OCI-LY3 (cell line): ENCODE results near the gene RERG.

Experiments
- EZH2phosphoT487 ChIP-seq: fragments of 200-600 bp; shearing (Covaris generic); IDR thresholded peaks from 2 replicates; pipeline ENCODE4 v1.6.1; 2018; ENCODE audit warnings: antibody characterized with exemption, mixed run types, low read depth
- TF ChIP-seq, protein P1 (sequence below): fragments of 200-600, 300-600 bp; sonication (generic); IDR thresholded peaks from 2 replicates; pipeline ENCODE4 v1.5.1; 2014; ENCODE audit warnings: antibody characterized with exemption, low read length, low read depth

DNA sequence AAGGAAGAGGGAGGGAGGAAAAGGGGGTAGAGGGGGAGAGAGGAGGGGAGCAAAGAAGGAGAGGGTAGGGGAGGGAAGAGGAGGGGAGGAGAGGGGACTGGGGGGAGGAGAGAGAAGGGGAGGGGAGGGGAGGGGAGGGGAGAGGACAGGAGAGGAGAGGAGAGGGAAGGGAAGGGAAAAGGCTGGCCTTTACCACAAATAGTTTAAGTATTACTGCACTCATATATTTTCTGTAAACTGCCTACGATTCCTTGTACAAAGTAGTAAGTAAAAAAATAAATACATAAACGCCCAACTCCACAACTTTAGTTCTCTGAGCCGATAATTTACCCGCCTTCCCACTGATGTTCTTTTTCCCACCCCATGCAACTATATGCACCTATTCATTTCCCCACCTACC lies 23.7 kb upstream of the RERG start:
- TF ChIP-seq, protein P1, sequence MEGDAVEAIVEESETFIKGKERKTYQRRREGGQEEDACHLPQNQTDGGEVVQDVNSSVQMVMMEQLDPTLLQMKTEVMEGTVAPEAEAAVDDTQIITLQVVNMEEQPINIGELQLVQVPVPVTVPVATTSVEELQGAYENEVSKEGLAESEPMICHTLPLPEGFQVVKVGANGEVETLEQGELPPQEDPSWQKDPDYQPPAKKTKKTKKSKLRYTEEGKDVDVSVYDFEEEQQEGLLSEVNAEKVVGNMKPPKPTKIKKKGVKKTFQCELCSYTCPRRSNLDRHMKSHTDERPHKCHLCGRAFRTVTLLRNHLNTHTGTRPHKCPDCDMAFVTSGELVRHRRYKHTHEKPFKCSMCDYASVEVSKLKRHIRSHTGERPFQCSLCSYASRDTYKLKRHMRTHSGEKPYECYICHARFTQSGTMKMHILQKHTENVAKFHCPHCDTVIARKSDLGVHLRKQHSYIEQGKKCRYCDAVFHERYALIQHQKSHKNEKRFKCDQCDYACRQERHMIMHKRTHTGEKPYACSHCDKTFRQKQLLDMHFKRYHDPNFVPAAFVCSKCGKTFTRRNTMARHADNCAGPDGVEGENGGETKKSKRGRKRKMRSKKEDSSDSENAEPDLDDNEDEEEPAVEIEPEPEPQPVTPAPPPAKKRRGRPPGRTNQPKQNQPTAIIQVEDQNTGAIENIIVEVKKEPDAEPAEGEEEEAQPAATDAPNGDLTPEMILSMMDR = no peak
- no peak for TF ChIP-seq EZH2phosphoT487
